ENCODE measurements around the gene TLR2.

DNA sequence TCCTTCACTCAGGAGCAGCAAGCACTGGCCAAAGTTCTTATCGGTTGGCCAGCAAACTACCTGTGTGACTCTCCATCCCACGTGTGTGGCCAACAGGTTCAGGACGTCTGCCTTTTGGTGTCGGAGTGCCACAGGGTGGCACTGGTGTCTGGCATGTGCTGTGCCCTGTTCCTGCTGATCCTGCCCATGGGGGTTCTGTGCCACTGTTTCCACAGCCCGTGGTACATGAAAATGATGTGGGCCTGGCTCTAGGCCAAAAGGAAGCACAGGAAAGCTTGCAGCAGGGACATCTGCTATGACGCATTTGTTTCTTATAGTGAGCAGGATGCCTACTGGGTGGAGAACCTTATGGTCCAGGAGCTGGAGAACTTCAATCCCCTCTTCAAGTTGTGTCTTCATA lies 4.6 kb upstream of the TLR2 start:
- no peak for TF ChIP-seq POLR2A (IDR thresholded peaks at IDR 0.05)
- TF ChIP-seq, protein P1, sequence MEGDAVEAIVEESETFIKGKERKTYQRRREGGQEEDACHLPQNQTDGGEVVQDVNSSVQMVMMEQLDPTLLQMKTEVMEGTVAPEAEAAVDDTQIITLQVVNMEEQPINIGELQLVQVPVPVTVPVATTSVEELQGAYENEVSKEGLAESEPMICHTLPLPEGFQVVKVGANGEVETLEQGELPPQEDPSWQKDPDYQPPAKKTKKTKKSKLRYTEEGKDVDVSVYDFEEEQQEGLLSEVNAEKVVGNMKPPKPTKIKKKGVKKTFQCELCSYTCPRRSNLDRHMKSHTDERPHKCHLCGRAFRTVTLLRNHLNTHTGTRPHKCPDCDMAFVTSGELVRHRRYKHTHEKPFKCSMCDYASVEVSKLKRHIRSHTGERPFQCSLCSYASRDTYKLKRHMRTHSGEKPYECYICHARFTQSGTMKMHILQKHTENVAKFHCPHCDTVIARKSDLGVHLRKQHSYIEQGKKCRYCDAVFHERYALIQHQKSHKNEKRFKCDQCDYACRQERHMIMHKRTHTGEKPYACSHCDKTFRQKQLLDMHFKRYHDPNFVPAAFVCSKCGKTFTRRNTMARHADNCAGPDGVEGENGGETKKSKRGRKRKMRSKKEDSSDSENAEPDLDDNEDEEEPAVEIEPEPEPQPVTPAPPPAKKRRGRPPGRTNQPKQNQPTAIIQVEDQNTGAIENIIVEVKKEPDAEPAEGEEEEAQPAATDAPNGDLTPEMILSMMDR (IDR thresholded peaks at IDR 0.05), result no peak
